Natural killer cell (primary cell): Measurements from ENCODE around the gene AEBP1. TPM values are rescaled to one million over a fixed set of nuclear protein-coding genes. Genes with fewer than 3 reads are reported as not detected.

ENCODE experiments used
- ATAC-seq, 3 donors: fragments of 150-1000 bp in 2 of 3; fragments of 200-7000 bp in 1 of 3; cut with Tn5 transposase; 1 replicate in 1 of 3; 2 replicates in 2 of 3; pipeline ENCODE4 v1.10.0; 2021; ENCODE audit warnings: mild to moderate bottlenecking in 2 of 3, moderate library complexity in 2 of 3
- DNase-seq, 2 donors: peaks; one replicate each; pipeline versions ENCODE4 v3.0.0 to v3.0.0-alpha.2; 2013 to 2021; ENCODE audit warnings: mixed read lengths in 1 of 2
- H3K27ac ChIP-seq: one replicate; pipeline ENCODE4 v1.5.1; 2013; ENCODE audit warnings: mild to moderate bottlenecking, low read length
- H3K27me3 ChIP-seq: one replicate; pipeline ENCODE4 v1.6.1; 2013; ENCODE audit warnings: low read length; ENCODE audit not compliant: control insufficient read depth, insufficient read depth
- H3K36me3 ChIP-seq: one replicate; pipeline ENCODE4 v1.6.1; 2013; ENCODE audit warnings: low read length; ENCODE audit not compliant: control insufficient read depth, insufficient read depth
- H3K4me1 ChIP-seq: one replicate; pipeline ENCODE4 v1.6.1; 2013; ENCODE audit warnings: low read length; ENCODE audit not compliant: control insufficient read depth, insufficient read depth
- H3K4me3 ChIP-seq: one replicate; pipeline ENCODE4 v1.5.1; 2013; ENCODE audit warnings: low read length
- H3K9me3 ChIP-seq: one replicate; pipeline ENCODE4 v1.6.1; 2013; ENCODE audit warnings: low read length; ENCODE audit not compliant: control insufficient read depth, insufficient read depth
- H3K27ac Mint-ChIP-seq, 2 donors: one replicate each; pipeline ENCODE4 v1.8.0; 2022; ENCODE audit warnings: mild to moderate bottlenecking in 2 of 2, mixed read lengths in 2 of 2, moderate library complexity in 1 of 2
- H3K27me3 Mint-ChIP-seq, 2 donors: one replicate each; pipeline ENCODE4 v1.8.0; 2022; ENCODE audit warnings: low read depth in 2 of 2, mixed read lengths in 2 of 2
- H3K36me3 Mint-ChIP-seq: one replicate; pipeline ENCODE4 v1.8.0; 2022; ENCODE audit warnings: mixed read lengths
- H3K4me1 Mint-ChIP-seq, 2 donors: one replicate each; pipeline ENCODE4 v1.8.0; 2022; ENCODE audit warnings: mixed read lengths in 2 of 2
- H3K4me3 Mint-ChIP-seq: one replicate; pipeline ENCODE4 v1.8.0; 2022; ENCODE audit warnings: mild to moderate bottlenecking, moderate library complexity, mixed read lengths
- H3K9me3 Mint-ChIP-seq, 2 donors: one replicate each; pipeline ENCODE4 v1.8.0; 2022; ENCODE audit warnings: mixed read lengths in 2 of 2
- WGBS: methylation state at CpG from one replicate; pipeline ENCODE4 v1.1.7; 2013; ENCODE audit warnings: missing lambda C conversion rate; ENCODE audit not compliant: insufficient coverage; 5-methylcytosine and 5-hydroxymethylcytosine counted together
- intact Hi-C: fragments of 100-400 bp; cut with micrococcal nuclease; formaldehyde crosslinking; loops from one replicate; pipeline ENCODE4 v1.14.2; 2022
- total RNA-seq, 4 donors: library from RNA; stranded (reverse); fragments of 120-200 nt in 1 of 4; gene quantifications; one replicate each; pipeline versions ENCODE4 v1.2.3 to v1.2.4, GENCODE V29; 2013 to 2022
- TF ChIP-seq, protein P1 (sequence below): fragments of 200-600 bp; IDR thresholded peaks from one replicate; pipeline ENCODE4 v1.8.0; 2022; ENCODE audit warnings: antibody characterized with exemption

Gene AEBP1
- total RNA-seq, 3 donors from 2014 or later (not counting 1 experiment from before 2014, with no cell fraction given): 3.3 to 9.0 (median 6.4) TPM

DNA sequence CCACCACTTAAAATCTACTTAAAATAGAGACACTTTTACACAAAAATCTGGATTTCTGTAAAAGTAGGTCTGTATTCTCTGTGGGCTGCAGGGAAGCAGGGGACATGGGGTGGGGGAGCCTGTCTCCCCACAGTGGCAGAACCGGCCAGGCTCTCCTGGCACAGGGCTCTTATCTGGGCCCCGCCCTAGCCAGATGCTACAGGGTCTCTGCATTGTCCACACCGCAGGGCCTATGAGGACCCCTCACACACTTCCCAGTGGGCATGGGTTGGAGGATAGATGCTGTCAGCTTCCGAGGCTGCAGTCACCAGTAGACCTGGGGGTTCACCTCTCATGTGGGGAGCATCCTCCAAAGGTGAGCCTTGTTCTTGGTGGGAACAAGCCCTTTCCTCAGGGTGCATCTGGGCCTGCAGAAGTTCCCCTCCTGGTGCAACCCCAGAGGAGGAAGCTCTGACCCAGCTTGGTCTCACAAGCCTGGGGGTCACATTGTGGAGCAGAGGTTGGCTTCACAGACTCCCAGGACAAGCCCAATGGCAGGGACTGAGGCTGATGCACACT is 52.4 kb downstream of the AEBP1 start:
- Mint-ChIP-seq H3K27ac (no peak overlapping the region), H3K9me3 (no peaks in the 10 kb centered on the region), H3K4me3 (no peak overlapping the region), H3K4me1 (no peaks in the 10 kb centered on the region), H3K36me3 (no peaks in the 10 kb centered on the region), H3K27me3 (peaks cover 0 to 2% of the 10 kb centered on the region in 2 donors)
- TF ChIP-seq, protein P1, sequence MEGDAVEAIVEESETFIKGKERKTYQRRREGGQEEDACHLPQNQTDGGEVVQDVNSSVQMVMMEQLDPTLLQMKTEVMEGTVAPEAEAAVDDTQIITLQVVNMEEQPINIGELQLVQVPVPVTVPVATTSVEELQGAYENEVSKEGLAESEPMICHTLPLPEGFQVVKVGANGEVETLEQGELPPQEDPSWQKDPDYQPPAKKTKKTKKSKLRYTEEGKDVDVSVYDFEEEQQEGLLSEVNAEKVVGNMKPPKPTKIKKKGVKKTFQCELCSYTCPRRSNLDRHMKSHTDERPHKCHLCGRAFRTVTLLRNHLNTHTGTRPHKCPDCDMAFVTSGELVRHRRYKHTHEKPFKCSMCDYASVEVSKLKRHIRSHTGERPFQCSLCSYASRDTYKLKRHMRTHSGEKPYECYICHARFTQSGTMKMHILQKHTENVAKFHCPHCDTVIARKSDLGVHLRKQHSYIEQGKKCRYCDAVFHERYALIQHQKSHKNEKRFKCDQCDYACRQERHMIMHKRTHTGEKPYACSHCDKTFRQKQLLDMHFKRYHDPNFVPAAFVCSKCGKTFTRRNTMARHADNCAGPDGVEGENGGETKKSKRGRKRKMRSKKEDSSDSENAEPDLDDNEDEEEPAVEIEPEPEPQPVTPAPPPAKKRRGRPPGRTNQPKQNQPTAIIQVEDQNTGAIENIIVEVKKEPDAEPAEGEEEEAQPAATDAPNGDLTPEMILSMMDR: no peak
- H3K4me1 ChIP-seq: no peaks in the 10 kb centered on the region
- H3K4me3 ChIP-seq: no peak overlapping the region
- no peaks in the 10 kb centered on the region for H3K27me3 ChIP-seq
- H3K36me3 ChIP-seq: no peaks in the 10 kb centered on the region
- DNase-seq: no peak
- H3K27ac ChIP-seq: no peak overlapping the region
- WGBS: 84% methylated on average over 4 of the region's 4 CpGs
- ATAC-seq: no peak
- intact Hi-C loops: no loop called here
- H3K9me3 ChIP-seq: no peaks in the 10 kb centered on the region

DNA sequence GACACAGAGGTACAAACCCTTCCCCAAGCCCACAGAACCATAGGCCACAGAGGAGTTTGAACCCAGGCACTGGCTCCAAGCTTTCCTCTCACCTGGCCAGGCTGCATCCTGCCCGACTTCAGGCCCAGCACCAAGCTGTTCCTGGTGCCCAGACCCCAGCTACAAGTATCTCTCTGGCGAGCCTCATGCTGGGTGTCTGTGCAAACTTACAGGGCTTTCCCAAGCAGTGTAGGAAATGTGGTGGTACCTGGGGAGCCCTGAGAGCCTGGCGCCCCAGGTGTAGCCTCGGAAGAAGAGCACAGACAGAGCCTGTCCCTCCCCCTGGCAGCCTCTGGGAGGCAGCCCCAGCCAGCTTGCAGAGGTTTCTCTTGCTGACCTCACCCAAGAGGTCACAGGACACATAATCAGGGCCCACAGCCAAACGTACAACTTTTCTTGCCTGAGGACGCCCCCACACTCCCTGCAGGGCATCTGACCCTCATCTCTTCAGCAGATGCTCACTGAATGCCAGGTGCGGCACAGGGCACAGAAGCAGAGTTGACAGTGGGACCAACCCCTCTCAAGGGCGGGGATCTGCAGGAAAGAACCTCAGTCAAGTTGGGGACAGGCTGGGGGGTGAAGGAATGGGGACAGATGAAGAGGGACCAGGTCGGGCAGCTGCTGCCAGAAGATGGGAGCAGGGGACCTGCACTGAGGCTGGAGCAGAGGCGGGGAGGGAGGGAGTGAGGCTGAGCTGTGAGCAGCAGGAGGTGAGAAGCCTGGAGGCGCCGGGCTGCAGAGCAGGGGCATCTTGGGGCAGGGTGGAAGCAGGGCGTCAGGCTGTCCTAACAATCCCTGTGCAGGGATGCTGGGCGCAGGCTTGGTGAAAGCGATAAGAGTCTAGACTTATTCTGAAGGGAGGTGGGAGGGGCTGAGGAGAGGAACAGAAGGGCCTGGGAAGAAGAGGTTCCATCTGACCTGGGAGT is 53.3 kb downstream of the AEBP1 start:
- ATAC-seq: no peak
- no peak for DNase-seq
- Mint-ChIP-seq H3K4me1 (no peaks in the 10 kb centered on the region), H3K27me3 (peaks cover under 1 to 11% of the 10 kb centered on the region in 2 donors), H3K27ac (no peak overlapping the region), H3K9me3 (no peaks in the 10 kb centered on the region), H3K36me3 (no peaks in the 10 kb centered on the region), H3K4me3 (no peak overlapping the region)
- Histone ChIP-seq H3K9me3 (no peaks in the 10 kb centered on the region), H3K27ac (no peak overlapping the region), H3K4me3 (no peak overlapping the region), H3K4me1 (no peaks in the 10 kb centered on the region), H3K36me3 (no peaks in the 10 kb centered on the region), H3K27me3 (no peaks in the 10 kb centered on the region)
- TF ChIP-seq, protein P1: no peak
- WGBS: 87% methylated on average over 15 of the region's 15 CpGs
- intact Hi-C loops: no loop called here

DNA sequence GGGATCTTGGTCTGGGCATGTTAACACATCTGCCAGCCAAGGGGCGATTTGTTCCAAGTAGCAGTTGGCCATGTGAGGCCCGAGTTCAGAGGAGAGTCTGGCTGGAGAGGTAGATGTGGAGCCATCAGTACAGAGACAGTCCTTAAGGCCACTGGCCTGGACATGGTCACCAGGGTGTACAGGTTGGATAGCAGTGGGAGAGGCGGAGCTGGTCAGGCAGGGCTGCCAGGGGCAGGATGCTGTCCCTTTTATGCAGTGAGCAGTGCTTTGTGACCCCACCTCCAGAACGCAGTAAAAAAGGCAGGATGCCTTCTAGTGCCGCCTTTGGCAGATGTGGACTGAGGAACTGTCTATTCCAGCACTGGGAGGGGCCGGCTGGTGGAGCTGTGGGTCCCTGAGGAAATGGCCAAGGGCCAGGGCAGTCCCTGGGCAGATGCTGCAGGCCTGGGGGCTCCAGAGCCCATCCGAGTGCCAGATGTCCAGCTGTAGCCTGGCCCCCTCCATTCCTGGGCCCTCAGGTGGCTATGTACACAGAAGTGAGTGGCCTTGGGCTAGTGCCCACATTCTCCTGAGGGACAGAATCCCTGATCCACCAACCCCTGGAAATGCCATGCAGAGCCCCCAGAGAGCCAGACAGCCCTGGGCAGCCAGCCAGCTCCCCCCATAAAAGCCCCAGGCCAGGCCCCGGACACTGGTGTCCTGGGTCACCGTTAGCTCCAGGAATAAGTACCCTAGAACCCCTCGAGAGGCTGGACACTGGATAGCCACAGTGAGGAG is 54.1 kb downstream of the AEBP1 start:
- H3K36me3 Mint-ChIP-seq: no peaks in the 10 kb centered on the region
- H3K4me1 ChIP-seq: no peaks in the 10 kb centered on the region
- TF ChIP-seq, protein P1: no peak
- no peaks in the 10 kb centered on the region for H3K4me1 Mint-ChIP-seq
- peaks cover 5 to 20% of the 10 kb centered on the region in 2 donors for H3K27me3 Mint-ChIP-seq
- WGBS: 90% methylated on average over 10 of the region's 10 CpGs
- H3K27me3 ChIP-seq: no peaks in the 10 kb centered on the region
- H3K4me3 Mint-ChIP-seq: no peak overlapping the region
- intact Hi-C loops: no loop called here
- DNase-seq: no peak
- H3K9me3 Mint-ChIP-seq: no peaks in the 10 kb centered on the region
- no peak overlapping the region for H3K27ac ChIP-seq
- no peaks in the 10 kb centered on the region for H3K9me3 ChIP-seq
- H3K4me3 ChIP-seq: no peak overlapping the region
- H3K27ac Mint-ChIP-seq: no peak overlapping the region
- ATAC-seq: no peak
- no peaks in the 10 kb centered on the region for H3K36me3 ChIP-seq
